A549 treated with AZD2906 at 1 μM for 4 hours (cell line): ENCODE measurements around the gene UBE2N. TPM values are rescaled to one million over a fixed set of nuclear protein-coding genes. Genes with fewer than 3 reads are reported as not detected.

ENCODE experiments used
- total RNA-seq: library from RNA; stranded (reverse); fragments of 200-300 nt; extraction: Qiagen RNA extraction; gene quantifications from 5 replicates; pipeline ENCODE4 v1.2.3, GENCODE V29; 2022

UBE2N gene, protein sequence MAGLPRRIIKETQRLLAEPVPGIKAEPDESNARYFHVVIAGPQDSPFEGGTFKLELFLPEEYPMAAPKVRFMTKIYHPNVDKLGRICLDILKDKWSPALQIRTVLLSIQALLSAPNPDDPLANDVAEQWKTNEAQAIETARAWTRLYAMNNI
- total RNA-seq = 146 to 200 TPM (median 148 TPM) in 5 replicates

DNA sequence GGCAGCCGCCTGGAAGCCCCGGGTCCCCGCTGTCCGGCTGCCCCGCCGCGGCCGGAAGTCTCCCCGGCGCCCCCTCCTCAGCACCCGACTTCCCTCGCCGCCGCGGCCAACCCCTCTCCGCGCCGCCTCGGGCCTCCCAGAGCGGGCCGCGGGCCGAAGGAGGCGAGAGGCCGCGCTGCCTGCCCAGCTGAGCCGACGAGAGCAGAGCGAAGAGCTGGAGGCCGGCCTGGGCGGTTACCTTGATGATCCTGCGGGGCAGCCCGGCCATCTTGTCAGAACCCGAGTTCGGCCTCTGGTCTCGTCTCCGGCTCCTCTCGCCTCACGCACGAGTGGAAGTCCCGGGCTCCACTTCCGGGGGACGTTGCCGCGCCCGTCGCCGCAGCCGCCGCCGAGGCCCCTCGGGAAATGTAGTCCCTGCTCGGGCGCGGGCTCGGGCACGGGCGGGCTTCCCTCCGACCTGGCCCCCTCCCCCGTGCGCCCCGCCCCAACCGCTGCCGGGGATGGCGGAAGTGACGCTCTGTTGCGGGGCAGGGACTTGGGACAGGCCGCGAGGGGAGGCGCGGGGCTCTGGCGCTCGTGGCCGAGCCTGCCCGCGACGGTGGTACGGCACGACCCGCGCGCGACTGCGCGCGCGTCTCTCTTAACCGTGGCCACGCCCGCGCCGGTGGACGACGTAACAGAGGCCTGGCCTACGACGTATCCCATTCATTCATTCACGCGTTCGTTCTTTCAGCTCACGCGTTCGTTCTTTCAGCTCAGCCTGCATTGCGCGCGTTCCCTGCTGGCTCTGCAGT is at the start of gene UBE2N:
Gene UBE2N (minus strand): TSS at position 331 of the 794 bp plus-strand sequence. CDS start 63 bp downstream, at position 268.

DNA sequence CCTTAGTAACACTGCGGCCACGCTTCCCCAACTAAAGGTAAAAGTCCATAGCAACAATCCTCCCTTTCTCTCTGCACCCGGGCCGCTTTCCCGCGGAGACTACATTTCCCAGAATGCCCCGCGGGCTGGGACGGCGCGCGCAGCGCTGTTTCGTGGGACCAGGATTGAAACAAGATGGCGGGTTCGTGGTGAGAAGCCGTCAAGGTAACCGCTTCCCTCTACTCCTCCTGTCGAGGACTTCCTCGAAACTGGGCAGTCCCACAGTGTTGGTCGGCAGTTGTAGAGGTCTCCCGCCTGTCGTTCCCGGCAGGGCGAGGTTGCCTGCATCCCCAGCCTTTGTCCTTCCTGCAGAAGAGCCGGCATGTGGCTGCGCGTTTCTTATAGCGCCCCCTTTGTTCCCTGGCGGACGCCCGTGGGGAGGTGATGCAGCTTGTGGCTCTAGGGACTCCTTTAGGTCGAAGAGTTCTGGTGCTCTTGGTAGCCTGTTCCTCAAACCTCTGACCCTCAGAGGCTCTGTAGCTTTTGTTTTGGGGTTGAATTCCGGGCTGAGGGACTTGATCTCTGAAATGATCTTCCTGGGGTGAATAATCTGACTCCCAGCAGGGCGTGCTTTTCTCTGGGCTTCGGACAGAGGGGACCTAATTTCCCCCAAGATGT is 25.7 kb upstream of the UBE2N start, which contains the start of gene MRPL42:
Gene MRPL42 (plus strand): TSS at position 164 of the 657 bp plus-strand sequence. CDS start 1,772 bp downstream, outside the sequence.

GRCh38 chr12:93377252-93378195 is 64.2 kb downstream of the UBE2N start, which contains the start of gene NUDT4:
Gene NUDT4, plus strand, starts transcription at chr12:93377925. Its CDS starts 398 bp downstream, at chr12:93378323.

Other genes starting within 250 kb of the UBE2N start
- gene NUDT4, start 64.0 kb downstream of the UBE2N start, total RNA-seq = 27.5 to 32.8 TPM (median 29.2 TPM) in 5 replicates
- gene MRPL42, start 25.6 kb upstream of the UBE2N start, total RNA-seq = 39.7 to 63.0 TPM (median 46.8 TPM) in 5 replicates
- 16.6 to 19.3 TPM (median 17.6 TPM) in 5 replicates for gene SOCS2, start 130.7 kb upstream of the UBE2N start, total RNA-seq
- gene CRADD, start 235.4 kb upstream of the UBE2N start, total RNA-seq = 9.4 to 12.3 TPM (median 10.7 TPM) in 5 replicates